HG03196 (cell line): ENCODE data around the gene KCNIP1.

ENCODE experiments used
- ATAC-seq: cut with Tn5 transposase; IDR thresholded peaks from one replicate; pipeline ENCODE4 v1.9.1; 2021; ENCODE audit not compliant: unreplicated experiment

Gene KCNIP1

GRCh38 chr5:170700503-170700902 is 196.7 kb downstream of the KCNIP1 start:
- ATAC-seq: no peak

- ATAC-seq: no peak
These were observed 197.5 kb downstream of the KCNIP1 start for GRCh38 chr5:170701334-170701733.

- no peak for ATAC-seq
These were observed 200.8 kb downstream of the KCNIP1 start for GRCh38 chr5:170704417-170705192.

- ATAC-seq: no peak
These were observed 205.8 kb downstream of the KCNIP1 start for GRCh38 chr5:170709640-170710039.

- ATAC-seq: no peak
These were observed 207.5 kb downstream of the KCNIP1 start for GRCh38 chr5:170711300-170711699.

- ATAC-seq: no peak
These were observed 211.3 kb downstream of the KCNIP1 start for GRCh38 chr5:170715141-170715540.

- ATAC-seq: no peak
These were observed 212.6 kb downstream of the KCNIP1 start for GRCh38 chr5:170716396-170716795.

GRCh38 chr5:170719551-170719950 is 215.7 kb downstream of the KCNIP1 start:
- ATAC-seq: no peak

GRCh38 chr5:170720179-170720578 is 216.4 kb downstream of the KCNIP1 start:
- ATAC-seq: no peak

- ATAC-seq: no peak
These were observed 217.2 kb downstream of the KCNIP1 start for GRCh38 chr5:170720984-170721383.

- no peak for ATAC-seq
These were observed 217.9 kb downstream of the KCNIP1 start for GRCh38 chr5:170721681-170722080.

GRCh38 chr5:170722316-170722715 is 218.5 kb downstream of the KCNIP1 start:
- no peak for ATAC-seq

- no peak for ATAC-seq
These were observed 227.2 kb downstream of the KCNIP1 start for GRCh38 chr5:170731052-170731451.

GRCh38 chr5:170732685-170733084 is 228.9 kb downstream of the KCNIP1 start:
- no peak for ATAC-seq

- no peak for ATAC-seq
These were observed 233.1 kb downstream of the KCNIP1 start for GRCh38 chr5:170736966-170737365.

GRCh38 chr5:170737591-170737990 is 233.8 kb downstream of the KCNIP1 start:
- no peak for ATAC-seq

GRCh38 chr5:170738840-170739239 is 235.0 kb downstream of the KCNIP1 start:
- no peak for ATAC-seq

- no peak for ATAC-seq
These were observed 235.6 kb downstream of the KCNIP1 start for GRCh38 chr5:170739446-170739845.

- no peak for ATAC-seq
These were observed 236.9 kb downstream of the KCNIP1 start for GRCh38 chr5:170740551-170741205.

- ATAC-seq: no peak
These were observed 238.0 kb downstream of the KCNIP1 start for GRCh38 chr5:170741801-170742200.

- no peak for ATAC-seq
These were observed 240.0 kb downstream of the KCNIP1 start for GRCh38 chr5:170743876-170744212.

GRCh38 chr5:170745481-170746071 is 241.8 kb downstream of the KCNIP1 start:
- no peak for ATAC-seq
